HG02840 (cell line): ENCODE results near the gene CENPP.
A peak's percentile ranks its signal among the peaks of the same experiment; 100 is the strongest.

Experiments used
- ATAC-seq: cut with Tn5 transposase; IDR thresholded peaks from one replicate; pipeline ENCODE4 v1.9.1; 2021; ENCODE audit warnings: mild to moderate bottlenecking, moderate library complexity, moderate number of reproducible peaks; ENCODE audit not compliant: unreplicated experiment, low FRiP score

CENPP gene

DNA sequence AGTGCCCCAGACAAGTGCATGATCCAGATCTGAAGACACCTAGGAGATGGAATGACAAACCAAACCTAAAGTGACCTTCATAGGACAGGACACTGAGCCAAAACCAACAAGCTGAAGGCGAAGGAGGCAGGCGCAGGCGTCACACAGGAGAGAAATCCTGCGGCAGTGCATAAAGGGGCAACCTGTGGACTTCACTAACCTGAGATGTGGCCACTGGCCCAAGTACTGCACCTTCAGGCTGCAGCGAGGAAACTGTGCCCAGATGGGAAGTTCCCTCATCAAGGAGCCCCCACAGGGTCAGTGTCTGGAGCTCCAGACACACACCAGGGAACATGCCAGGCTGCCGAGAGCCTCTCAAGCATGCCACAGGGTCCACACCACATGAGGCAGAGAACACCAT is 340.5 kb downstream of the CENPP start:
- ATAC-seq: no peak

DNA sequence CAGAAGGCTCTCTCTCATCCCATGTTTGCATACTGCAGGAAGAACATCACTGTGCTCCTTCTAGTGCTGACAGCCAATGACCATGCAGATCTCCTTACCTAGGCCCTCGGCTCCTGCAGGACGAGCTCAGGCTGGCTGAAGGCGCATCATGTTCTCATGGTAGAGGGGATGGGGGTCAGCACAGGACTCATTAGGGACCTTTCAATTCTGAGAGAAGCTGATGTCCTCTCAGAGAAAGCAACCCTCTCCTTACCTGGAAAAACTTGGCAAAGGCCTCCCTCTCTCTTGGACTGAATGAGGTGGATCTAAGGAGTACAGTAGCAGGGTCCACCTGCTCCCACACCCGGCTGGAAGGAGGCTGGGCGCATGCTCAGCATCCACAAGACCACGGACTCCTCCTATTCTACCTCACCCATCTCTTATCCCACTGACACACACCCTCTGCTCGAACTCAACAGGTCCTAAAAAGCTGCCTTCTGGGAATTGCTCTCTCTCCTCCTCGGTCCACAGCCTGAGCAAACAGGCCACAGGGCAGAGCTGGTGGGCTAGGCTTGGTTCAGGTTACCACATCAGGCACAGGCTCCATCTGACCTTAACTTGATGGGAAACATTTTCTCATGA is 341.3 kb downstream of the CENPP start:
- ATAC-seq: no peak

DNA sequence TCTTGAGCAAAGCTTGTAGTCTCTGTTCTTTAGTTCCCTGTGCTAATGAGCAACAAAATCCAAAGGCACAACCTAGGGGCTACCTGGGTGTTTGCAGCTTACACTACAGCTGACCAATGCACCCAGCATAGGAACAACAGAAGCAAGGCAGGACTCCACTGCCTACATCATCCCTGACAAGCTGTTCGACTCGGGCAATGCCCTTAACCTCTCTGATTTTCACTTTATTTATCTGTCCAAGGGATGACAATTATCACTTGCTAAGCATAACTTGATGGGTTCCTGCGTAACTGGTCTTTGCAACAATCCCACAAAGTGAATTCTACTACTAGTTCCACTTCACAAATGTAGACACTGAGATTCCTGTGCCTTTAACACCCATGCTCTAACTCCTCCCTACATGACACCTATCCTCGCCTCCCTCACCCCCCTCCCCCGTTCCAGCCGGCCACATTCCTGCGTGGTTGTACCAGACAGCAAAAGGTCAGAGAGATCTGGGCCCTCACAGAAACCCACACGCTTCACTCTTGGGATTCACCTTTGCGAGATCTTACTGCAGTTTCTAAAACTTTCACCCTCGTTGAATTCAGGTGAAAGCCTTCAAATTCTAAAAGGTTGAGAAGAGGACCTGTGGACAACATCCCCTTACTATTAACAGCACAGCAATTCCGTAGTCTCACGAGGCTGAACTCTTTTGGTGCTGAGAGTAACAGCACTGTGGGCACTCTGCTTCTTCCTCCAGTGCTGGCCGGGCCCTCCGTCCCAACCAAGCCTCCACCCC is 343.2 kb downstream of the CENPP start:
- ATAC-seq: no peak

DNA sequence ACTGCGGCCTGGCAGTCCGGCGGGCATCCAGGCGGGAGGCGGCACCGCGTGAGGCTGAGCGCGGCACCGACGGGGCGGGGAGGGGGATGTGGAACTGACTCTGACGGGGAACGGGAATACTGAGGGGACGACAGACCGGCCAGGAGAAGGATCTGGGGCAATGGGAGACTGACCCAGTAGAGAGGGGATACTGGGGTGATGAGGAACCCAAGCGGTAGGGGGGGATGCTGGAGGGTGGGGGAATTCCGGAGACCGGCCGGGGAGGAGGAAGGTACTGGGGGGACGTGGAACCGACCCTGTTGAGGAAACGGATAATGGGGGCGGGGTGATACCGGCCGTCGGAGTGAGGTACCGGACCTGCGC is 343.8 kb downstream of the CENPP start:
- peak; percentile 1 for ATAC-seq
